Measurements from ENCODE around the gene CDK5R1. TPM values are rescaled to one million over a fixed set of nuclear protein-coding genes. Genes with fewer than 3 reads are reported as not detected.

Gene CDK5R1
- total RNA-seq = 1.4 and 1.8 TPM in 2 replicates
- long read RNA-seq = 0 reads

GRCh38 chr17:32486701-32487472 lies at the start of gene CDK5R1:
Gene CDK5R1 (plus strand): TSS chr17:32486993. CDS start chr17:32487621, 628 bp downstream.
- peaks cover 29% of the 10 kb centered on the region for H3K4me1 Mint-ChIP-seq (ENCODE audit: unreplicated experiment)
- no peaks in the 10 kb centered on the region for H3K9me3 Mint-ChIP-seq (ENCODE audit: unreplicated experiment)
- H3K27me3 Mint-ChIP-seq (ENCODE audit: unreplicated experiment) = no peaks in the 10 kb centered on the region
- DNase-seq (ENCODE audit: extremely low spot score, unreplicated experiment) = peak; percentile 90
- H3K36me3 Mint-ChIP-seq (ENCODE audit: unreplicated experiment) = peaks cover 3% of the 10 kb centered on the region
- H3K27ac Mint-ChIP-seq (ENCODE audit: unreplicated experiment) = peak within 1 kb of the TSS; percentile 52
- peak within 1 kb of the TSS; percentile 77 for H3K4me3 Mint-ChIP-seq (ENCODE audit: unreplicated experiment)
- TF ChIP-seq CTCF (IDR thresholded peaks at IDR 0.05) = no peak

GRCh38 chr17:32440722-32441121 lies 46.1 kb upstream of the CDK5R1 start:
- Mint-ChIP-seq H3K4me3 (ENCODE audit: unreplicated experiment) (no peak overlapping the region), H3K27me3 (ENCODE audit: unreplicated experiment) (peaks cover 15% of the 10 kb centered on the region), H3K27ac (ENCODE audit: unreplicated experiment) (no peak overlapping the region), H3K4me1 (ENCODE audit: unreplicated experiment) (peaks cover 9% of the 10 kb centered on the region), H3K9me3 (ENCODE audit: unreplicated experiment) (no peaks in the 10 kb centered on the region), H3K36me3 (ENCODE audit: unreplicated experiment) (no peaks in the 10 kb centered on the region)
- DNase-seq (ENCODE audit: extremely low spot score, unreplicated experiment) = no peak
- TF ChIP-seq CTCF (IDR thresholded peaks at IDR 0.05) = no peak

GRCh38 chr17:32441886-32442285 lies 44.9 kb upstream of the CDK5R1 start:
- TF ChIP-seq CTCF (IDR thresholded peaks at IDR 0.05) = no peak
- Mint-ChIP-seq H3K27me3 (ENCODE audit: unreplicated experiment) (peaks cover 15% of the 10 kb centered on the region), H3K36me3 (ENCODE audit: unreplicated experiment) (peaks cover 3% of the 10 kb centered on the region)

GRCh38 chr17:32443827-32444300 lies 42.9 kb upstream of the CDK5R1 start:
- H3K36me3 Mint-ChIP-seq (ENCODE audit: unreplicated experiment) = peaks cover 10% of the 10 kb centered on the region
- no peak overlapping the region for H3K27ac Mint-ChIP-seq (ENCODE audit: unreplicated experiment)
- no peak for TF ChIP-seq CTCF (IDR thresholded peaks at IDR 0.05)
- peaks cover 24% of the 10 kb centered on the region for H3K4me1 Mint-ChIP-seq (ENCODE audit: unreplicated experiment)
- no peaks in the 10 kb centered on the region for H3K9me3 Mint-ChIP-seq (ENCODE audit: unreplicated experiment)
- DNase-seq (ENCODE audit: extremely low spot score, unreplicated experiment) = no peak
- H3K27me3 Mint-ChIP-seq (ENCODE audit: unreplicated experiment) = peaks cover 11% of the 10 kb centered on the region
- H3K4me3 Mint-ChIP-seq (ENCODE audit: unreplicated experiment) = peak overlapping the region; percentile 88

More at GRCh38 chr17:32441886-32442285, 44.9 kb upstream of the CDK5R1 start:
- Mint-ChIP-seq H3K27ac (ENCODE audit: unreplicated experiment) (no peak overlapping the region), H3K4me3 (ENCODE audit: unreplicated experiment) (no peak overlapping the region), H3K4me1 (ENCODE audit: unreplicated experiment) (peaks cover 20% of the 10 kb centered on the region), H3K9me3 (ENCODE audit: unreplicated experiment) (no peaks in the 10 kb centered on the region)
- DNase-seq (ENCODE audit: extremely low spot score, unreplicated experiment) = no peak

- Mint-ChIP-seq H3K27me3 (ENCODE audit: unreplicated experiment) (peaks cover 11% of the 10 kb centered on the region), H3K27ac (ENCODE audit: unreplicated experiment) (peak within 1 kb of the TSS; percentile 85), H3K36me3 (ENCODE audit: unreplicated experiment) (peaks cover 11% of the 10 kb centered on the region), H3K4me1 (ENCODE audit: unreplicated experiment) (peaks cover 25% of the 10 kb centered on the region), H3K9me3 (ENCODE audit: unreplicated experiment) (no peaks in the 10 kb centered on the region), H3K4me3 (ENCODE audit: unreplicated experiment) (peak within 1 kb of the TSS; percentile 88)
- TF ChIP-seq CTCF (IDR thresholded peaks at IDR 0.05) = peak; percentile 96
- peak; percentile 99 for DNase-seq (ENCODE audit: extremely low spot score, unreplicated experiment)
Observed at GRCh38 chr17:32444301-32445073, 42.3 kb upstream of the CDK5R1 start, which contains the start of gene PSMD11. Gene PSMD11 (plus strand): TSS chr17:32444510. CDS start chr17:32444524, 14 bp downstream.

Measured in osteocyte (in vitro differentiated cells).